HG02981 (cell line): ENCODE results near the gene USO1.
A peak's percentile ranks its signal among the peaks of the same experiment; 100 is the strongest.
"Not testable (repeated sequence)": the region's sequence is repeated elsewhere in the genome, so short reads cannot be mapped to it uniquely, and the experiment has no call there.

ENCODE experiments used
- ATAC-seq: cut with Tn5 transposase; IDR thresholded peaks from one replicate; pipeline ENCODE4 v1.9.1; 2021; ENCODE audit warnings: mild to moderate bottlenecking, moderate library complexity; ENCODE audit not compliant: unreplicated experiment

The USO1 gene

GRCh38 chr4:75745161-75745560, 20.8 kb downstream of the USO1 start:
- ATAC-seq = no peak

- ATAC-seq = no peak
Observed at GRCh38 chr4:75745721-75746199, 21.4 kb downstream of the USO1 start.

GRCh38 chr4:75752637-75753036, 28.3 kb downstream of the USO1 start:
- ATAC-seq = no peak

- no peak for ATAC-seq
Observed at GRCh38 chr4:75769036-75769435, 44.7 kb downstream of the USO1 start.

DNA sequence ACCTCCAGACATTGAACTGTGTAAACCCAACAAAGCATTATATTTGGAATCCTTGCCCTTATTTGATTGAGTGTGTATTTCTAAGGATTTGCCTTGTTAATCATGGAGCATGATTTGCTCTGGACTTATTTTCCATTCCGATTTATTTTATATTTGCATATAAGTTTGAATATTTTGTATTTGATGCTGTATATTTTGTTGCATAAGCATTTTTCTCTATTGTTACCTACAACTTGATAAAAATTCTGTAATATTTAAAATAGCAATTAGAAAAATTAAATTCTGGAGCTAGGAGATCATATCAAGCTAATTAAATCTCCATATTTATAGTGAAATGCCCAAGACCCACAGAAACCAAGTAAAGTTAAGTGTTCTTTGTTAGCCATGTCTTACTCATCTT, 47.2 kb downstream of the USO1 start:
- no peak for ATAC-seq

DNA sequence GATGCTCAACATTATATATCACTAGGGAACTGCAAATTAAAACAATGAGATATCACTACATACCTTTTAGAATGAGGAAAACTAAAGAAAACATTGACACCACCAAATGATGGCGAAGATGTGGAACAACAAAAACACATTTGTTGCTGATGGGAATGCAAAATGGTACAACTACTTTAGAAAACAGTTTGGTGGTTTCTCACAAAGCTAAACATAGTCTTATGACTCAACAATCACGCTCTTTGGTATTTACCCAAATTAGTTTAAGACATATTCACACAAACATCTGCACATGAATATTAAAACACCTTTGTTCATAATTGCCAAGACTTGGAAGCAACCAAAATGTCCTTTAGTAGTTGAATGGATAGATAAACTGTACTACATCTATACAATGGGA, 53.2 kb downstream of the USO1 start:
- ATAC-seq = no peak

DNA sequence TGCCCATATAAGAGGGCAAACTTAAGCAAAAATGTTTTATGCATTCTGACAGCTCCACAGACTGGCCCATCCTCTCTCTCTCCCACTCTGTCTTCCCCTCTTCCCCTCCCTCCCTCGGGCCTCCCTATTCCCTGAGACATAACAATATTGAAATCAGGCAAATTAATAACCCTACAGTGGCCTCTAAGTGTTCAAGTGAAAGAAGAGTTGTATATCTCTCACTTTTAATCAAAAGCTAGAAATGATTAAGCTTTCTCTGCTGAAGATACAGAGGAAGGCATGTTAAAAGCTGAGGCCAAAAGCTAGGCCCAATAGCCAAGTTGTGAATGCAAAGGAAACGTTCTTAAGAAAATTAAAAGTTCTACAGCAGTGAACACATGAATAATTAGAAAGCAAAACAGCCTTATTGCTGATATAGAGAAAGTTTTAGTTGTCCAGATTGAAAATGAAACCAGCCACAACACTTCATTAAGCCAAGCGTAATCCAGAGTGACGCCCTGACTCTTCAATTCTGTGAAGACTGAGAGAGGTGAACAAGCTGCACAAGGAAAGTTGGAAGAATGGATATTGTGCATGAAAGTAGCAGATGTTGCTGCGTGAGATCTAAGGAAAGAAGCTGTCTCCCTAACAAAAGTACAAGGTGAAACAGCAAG, 54.9 kb downstream of the USO1 start:
- ATAC-seq = peak; percentile 43

- no peak for ATAC-seq
Observed at GRCh38 chr4:75781305-75781704, 56.9 kb downstream of the USO1 start.

DNA sequence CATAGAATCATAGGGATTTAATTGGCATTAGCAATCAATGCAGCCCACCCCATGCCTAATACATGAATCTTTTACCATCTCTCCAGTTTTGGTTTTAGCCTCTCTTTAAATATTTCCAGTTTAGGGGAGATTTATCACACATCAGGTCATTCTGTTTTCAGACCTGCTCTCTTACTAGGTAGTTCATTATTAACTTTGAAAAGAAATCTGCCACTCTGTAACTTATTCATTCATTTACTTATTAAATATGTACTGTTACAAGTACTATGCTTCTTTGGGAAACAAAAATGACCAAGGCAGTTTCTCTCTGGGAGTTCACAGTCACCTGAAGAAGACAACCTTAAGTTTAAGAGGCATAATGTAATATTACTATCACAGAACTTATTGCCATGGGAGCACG, 62.1 kb downstream of the USO1 start:
- ATAC-seq = peak; percentile 68

DNA sequence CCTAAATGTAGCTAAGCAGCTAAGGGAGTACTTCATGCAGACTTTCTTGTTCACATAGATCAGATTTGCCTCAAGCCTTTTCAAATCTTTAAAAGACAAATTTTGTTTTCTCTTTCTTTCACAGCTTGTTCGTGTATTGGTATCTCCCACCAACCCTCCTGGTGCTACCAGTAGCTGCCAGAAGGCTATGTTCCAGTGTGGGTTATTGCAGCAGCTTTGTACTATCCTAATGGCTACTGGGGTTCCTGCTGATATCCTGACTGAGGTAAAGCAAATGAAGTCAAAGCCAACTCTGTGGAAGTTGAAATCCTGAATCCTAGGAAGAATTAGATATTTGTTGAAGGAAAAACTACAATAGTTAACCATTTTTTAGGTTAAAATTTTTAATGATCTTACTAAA, 62.6 kb downstream of the USO1 start:
- peak; percentile 7 for ATAC-seq

DNA sequence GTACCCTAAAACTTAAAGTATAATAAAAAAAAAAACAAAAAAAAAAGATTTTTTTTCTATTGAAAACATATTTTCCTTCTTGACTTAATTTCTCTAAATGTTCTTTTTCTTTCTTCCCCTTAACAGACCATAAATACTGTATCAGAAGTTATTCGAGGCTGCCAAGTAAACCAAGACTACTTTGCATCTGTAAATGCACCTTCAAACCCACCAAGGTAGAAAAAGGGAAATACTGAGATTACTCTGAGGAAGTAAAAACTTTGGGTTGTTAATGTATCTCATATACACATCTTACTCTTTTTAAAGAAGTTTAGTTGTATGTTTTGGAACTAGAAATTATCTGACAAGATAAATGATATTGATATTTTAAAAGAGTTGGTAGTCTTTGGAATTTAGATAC, 65.6 kb downstream of the USO1 start:
- no peak for ATAC-seq

GRCh38 chr4:75800972-75801371, 76.6 kb downstream of the USO1 start:
- no peak for ATAC-seq

DNA sequence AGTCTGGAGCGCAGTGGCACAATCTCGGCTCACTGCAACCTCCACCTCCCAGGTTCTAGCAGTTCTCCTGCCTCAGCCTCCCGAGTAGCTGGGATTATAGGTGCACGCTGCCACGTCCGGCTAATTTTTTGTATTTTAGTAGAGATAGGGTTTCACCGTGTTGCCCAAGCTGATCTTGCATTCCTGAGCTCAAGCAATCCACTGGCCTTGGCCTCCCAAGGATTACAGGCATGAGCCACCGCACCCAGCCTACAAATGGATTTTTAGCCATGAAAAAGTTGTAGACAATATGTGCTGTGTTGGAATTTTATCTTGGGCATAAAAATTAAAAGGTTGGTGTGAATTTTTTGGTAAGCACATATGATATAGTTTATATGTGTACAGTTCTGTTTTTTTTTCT, 81.7 kb downstream of the USO1 start:
- ATAC-seq = not testable (repeated sequence)

- ATAC-seq = no peak
Observed at GRCh38 chr4:75817901-75818300, 93.5 kb downstream of the USO1 start.

DNA sequence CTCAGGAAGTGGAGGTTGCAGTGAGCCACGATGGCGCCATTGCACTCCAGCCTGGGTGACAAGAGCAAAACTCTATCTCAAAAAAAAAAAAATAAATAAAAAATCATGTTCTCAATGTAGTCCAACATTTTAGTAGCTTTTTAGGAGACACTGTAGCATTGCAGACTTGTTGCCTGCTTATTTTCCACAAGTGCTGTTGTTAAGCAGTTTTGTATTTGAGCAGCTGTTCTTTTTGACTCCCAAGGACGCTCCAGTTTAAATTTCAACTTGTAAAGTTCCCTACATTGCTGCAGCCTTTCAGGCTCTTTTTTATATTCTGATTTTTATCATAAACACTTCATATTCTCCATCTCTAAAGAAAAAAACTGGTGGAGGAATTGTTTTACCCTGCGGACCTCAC, 94.7 kb downstream of the USO1 start:
- ATAC-seq = no peak

GRCh38 chr4:75820197-75820596, 95.8 kb downstream of the USO1 start:
- ATAC-seq = no peak

GRCh38 chr4:75820676-75821075, 96.3 kb downstream of the USO1 start:
- no peak for ATAC-seq

- ATAC-seq = no peak
Observed at GRCh38 chr4:75821216-75821615, 96.8 kb downstream of the USO1 start.

GRCh38 chr4:75821966-75822365, 97.6 kb downstream of the USO1 start:
- ATAC-seq = no peak

DNA sequence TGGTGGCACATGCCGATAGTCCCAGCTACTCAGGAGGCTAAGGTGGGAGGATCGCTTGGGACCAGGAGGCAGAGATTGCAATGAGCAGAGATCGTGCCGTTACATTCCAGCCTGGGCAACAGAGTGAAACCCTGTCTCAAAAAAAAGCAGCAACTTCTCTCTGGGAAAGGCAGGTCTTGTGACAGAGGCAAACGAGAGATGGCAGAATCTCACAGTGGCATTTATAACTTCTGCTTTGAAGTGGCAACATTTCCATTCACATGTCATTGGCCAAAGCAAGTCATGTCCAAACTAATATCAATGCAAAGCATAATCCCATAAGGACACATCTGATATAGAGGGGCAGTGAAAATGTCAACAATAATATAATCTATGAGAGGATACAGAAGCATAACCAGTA, 98.0 kb downstream of the USO1 start:
- ATAC-seq = no peak

- no peak for ATAC-seq
Observed at GRCh38 chr4:75823812-75824211, 99.4 kb downstream of the USO1 start.

DNA sequence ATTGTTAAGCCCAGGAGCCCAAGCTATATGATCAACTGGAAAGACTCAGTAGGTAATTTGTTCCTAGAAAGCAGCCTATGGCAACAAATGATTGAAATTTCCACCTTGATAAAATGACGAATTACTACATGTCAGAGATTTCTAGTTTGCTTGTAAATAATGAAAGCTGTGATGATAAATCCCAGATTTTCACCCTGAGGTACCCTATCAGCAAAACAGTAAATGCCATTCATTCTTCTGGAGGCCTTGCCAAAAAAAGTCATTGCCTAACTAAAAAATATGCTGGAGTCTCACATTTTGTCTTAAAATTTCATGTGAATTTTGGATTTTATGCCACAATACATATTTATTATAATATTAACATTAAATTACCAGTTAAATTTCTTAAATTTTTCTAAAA, 106.5 kb downstream of the USO1 start:
- no peak for ATAC-seq

- ATAC-seq = no peak
Observed at GRCh38 chr4:75831856-75832405, 107.6 kb downstream of the USO1 start.
